Gastrocnemius medialis (tissue), 4 donors: ENCODE measurements around the gene SCLY.

Experiments
- CTCF ChIP-seq, 5 experiments: fragments of 450-650 bp in 3 of 5; fragments of 200-600 bp in 2 of 5; sonication (generic) in 2 of 5; IDR thresholded peaks in 4 of 5; conservative IDR thresholded peaks in 1 of 5; 1 replicate in 4 of 5; 2 replicates in 1 of 5; pipeline ENCODE4 v1.5.1; 2016 to 2019; ENCODE audit warnings: antibody characterized with exemption in 5 of 5, mild to moderate bottlenecking in 3 of 5, moderate library complexity in 3 of 5
- POLR2A ChIP-seq, 2 donors: fragments of 450-650 bp; IDR thresholded peaks; one replicate each; pipeline ENCODE4 v1.6.1; 2017; ENCODE audit warnings: antibody characterized with exemption in 2 of 2, mild to moderate bottlenecking in 2 of 2, moderate library complexity in 2 of 2

GRCh38 chr2:238133499-238134392 lies 72.9 kb downstream of the SCLY start:
- TF ChIP-seq CTCF (IDR thresholded peaks at IDR 0.05 in 4 of 5, conservative IDR thresholded peaks at IDR 0.05 in 1 of 5) (no peak), POLR2A (IDR thresholded peaks at IDR 0.05) (no peak)
